Astrocyte of the hippocampus (primary cell): Measurements from ENCODE around the gene HPF1.
"Not testable (repeated sequence)": the region's sequence is repeated elsewhere in the genome, so short reads cannot be mapped to it uniquely, and the experiment has no call there.

Source experiments
- DNase-seq: peaks from one replicate; pipeline ENCODE4 v3.0.0; 2011; ENCODE audit warnings: low read depth, low spot score

Gene HPF1

DNA sequence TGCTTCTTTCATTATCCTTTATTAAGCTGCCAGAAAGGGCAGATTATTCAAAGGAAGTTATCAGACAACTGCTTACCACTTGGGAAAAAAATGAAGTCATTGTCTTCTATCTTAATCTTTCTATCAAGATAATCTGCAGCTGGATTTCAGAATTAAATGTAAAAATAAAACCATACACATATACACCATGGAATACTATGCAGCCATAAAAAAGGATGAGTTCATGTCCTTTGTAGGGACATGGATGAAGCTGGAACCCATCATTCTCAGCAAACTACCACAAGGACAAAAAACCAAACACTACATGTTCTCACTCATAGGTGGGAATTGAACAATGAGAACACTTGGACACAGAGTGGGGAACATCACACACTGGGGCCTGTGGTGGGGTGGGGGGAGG is 19.1 kb downstream of the HPF1 start:
- not testable (repeated sequence) for DNase-seq

DNA sequence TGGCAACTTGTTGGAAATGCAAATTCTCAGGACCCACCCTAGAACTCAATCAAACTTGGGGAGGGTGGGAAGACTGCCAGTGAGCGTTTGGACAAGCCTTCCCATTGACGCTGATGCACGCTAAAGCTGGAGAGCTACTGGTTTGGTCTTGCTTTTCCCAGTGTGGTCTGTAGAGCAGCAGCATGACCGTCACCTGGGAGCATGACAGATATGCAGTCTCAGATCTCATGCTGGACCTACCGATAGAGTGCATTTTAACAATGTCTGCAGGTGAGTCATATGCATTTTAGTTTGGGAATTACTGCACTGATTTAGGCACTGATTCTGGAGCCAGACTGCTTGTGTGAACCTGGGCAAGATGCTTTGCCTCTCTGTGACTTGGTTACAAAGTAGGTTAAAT is 27.2 kb downstream of the HPF1 start:
- no peak for DNase-seq

DNA sequence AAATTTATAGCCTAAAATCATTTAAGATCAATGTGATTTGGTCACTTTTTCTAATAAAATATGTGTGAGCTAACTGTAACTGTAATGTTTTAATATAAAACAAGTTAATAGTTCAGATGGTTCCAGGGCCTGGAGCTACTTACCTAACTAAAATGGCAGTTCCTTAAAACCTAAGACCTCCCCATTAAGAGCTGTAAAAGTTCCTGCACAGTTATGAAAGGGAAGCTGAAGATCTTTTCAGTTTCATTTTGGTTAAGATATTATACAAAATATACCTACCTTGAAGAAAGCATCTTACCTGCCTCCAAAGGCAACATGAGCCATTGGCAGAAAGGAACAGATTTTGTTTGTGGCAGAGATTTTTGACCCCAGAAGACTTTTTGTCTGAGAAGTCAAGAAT is 30.1 kb downstream of the HPF1 start:
- no peak for DNase-seq

DNA sequence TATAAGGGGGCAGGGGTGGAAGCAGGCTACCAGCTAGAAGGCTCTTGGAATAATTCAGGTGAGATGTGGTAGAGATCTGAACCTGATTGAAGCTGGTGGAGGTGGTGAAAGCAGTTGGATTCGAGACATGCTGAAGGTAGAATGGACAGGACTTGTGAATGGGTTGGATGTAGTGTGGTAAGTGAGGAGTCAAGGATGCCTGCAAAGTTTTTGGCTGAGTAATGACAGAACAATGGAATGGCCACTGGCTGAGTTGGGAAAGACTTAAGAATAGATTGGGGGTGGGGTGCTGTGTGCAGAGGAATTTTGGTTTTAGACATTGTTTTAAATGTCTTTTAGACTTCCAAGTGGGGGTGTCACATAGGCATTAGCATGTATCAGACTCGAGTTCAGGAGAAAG is 33.5 kb downstream of the HPF1 start:
- peak; percentile 52 for DNase-seq

DNA sequence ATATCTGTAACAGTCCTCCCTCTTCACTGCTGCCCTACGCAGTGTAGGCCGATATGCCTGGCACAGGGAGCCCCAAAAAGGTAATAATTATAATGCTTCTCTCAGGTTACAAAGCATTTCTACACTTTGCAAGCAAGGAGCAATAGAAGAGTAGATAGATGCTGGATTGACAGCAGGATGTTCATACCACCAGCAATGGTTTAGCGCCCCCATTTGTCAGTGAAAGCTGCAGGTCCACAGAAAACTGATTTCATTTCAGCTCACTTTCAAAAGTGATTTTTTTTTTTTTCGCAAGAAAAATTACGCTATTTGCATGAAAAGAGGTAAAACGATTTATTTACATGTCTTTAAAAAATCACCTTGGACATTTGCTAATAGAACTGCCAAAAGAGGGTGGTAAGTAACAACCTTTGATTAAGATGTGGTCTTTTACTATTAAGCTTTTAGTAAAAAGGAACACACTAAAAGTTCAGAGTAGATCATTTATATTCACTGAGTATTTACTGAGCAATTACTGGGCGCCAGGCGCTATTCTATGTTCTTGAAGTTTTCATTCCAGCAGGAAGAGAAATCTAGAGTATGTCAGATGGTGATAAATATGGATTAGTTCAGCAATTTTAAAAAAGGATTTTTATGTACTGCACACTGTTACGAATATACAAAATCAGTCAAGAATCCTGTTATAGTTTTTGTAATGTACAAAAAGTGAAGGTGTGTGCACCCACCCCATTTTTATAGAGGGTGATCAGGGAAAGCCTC is 34.4 kb downstream of the HPF1 start:
- DNase-seq: no peak

DNA sequence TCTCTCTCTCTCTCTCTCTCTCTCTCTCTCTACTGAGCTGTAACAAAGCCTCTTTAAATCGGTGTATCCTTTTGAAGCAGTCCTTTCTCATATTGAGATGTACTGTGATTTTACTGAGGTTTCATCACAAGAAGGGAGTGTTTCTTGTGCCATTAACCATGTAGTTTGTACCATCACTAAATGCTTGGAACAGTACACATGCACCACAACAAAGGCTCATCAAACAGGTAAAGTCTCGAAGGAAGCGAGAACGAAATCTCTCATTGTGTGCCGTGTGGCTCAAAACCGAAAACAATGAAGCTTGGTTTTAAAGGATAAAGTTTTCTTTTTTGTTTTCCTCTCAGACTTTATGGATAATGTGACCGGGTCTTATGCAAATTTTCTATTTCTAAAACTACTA is 37.2 kb downstream of the HPF1 start:
- DNase-seq: no peak

DNA sequence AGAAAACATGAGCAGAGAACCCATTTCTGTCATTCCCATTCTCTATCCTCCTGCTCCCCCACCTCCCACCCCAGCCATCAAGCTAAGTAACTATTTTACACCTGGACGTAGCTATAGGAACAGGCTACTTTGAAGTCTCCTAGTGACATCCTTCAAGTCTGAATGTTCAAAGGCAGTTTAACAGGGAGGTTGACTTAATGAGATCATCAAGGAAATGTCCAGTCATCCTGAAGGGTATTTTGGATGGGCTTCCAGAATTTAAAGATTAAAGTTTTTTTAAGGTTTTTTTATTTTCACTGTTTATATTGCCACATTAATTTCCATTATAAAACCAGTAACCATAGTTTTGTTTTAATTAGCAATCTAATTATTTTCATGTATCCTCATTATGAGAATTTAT is 41.1 kb downstream of the HPF1 start:
- DNase-seq: peak; percentile 66

DNA sequence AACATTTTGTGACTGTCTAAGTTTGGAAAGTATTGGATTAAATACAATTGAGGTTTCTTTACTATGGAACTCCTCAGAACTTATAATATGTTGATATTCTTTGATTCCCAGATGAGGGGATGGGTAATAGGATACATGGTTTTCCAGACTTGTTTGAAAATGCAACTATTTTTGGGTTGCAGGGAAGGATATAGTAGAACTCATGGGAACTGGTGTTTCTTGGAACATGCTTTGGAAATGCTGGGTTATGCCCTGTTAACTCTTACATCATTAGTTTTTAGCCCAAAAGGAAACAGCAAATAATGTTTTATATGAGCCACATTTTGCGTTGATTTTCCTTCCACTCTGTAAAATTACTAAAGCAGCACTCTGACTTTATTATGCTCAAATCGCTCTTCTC is 41.9 kb downstream of the HPF1 start:
- DNase-seq: no peak

DNA sequence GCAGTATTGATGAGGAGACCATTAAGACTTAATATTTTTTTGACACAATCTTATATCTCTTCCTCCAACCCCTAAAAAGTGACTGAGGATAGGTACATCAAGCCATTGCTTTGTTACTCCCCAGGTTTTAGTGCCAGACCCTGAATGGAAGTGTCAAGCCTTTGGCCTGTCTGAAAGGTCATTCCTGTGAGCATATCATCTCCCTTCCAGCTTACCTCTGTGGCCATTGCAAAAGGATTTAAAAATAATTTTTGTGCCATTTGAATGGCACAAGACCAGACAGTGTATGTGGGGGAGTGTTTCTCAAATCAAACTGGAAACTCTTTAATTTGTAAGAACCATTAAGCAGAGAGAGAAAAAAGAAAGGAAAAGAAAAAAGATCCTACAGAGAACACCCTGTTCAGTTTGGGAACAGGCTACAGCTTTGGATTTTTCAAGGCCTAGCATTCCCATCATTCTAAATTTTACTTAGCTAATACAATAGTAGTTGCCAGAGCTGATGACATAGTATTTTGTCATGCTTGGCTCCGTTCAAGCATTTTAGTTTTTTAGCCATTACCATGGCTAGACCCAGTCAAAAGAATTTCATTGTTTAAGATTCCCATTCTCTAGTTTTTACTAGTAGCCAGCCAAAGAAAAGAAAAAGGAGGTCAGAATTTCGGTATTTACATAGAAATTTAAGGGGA is 49.6 kb downstream of the HPF1 start:
- peak; percentile 62 for DNase-seq

DNA sequence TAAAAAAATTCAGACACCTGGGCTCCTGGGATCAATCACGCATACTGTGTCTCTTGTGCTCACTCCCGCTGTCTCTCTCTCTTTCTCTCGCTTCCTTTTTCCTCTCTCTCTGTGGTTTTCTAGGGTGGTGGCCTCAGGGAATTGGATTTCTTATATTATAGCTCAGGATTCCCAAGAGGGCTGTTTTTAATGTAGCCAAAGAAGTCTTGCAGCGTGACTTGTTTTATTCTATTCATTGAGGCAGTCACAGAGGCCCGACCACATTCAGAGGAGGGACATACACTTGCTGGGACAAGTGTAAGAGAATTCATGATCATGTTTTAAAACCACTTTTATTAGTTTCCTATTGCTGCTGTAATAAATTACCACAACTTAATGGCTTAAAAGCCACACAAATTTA is 59.4 kb downstream of the HPF1 start:
- no peak for DNase-seq

DNA sequence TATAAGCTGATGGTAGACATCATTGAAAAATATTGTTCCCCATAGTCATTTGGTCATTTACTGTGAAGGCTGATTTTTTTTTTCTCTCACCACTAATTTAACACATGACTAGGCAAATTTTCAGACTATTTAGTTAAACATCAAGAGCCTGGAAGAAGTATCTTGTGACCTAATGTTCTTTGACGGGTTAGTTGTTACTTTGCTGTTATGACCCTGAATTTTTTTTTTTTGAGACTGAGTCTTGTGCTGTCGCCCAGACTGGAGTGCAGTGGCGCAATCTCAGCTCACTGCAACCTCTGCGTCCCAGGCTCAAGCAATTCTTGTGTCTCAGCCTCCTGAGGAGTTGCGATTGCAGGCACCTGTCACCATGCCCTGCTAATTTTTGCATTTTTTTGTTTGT is 67.0 kb downstream of the HPF1 start:
- no peak for DNase-seq

DNA sequence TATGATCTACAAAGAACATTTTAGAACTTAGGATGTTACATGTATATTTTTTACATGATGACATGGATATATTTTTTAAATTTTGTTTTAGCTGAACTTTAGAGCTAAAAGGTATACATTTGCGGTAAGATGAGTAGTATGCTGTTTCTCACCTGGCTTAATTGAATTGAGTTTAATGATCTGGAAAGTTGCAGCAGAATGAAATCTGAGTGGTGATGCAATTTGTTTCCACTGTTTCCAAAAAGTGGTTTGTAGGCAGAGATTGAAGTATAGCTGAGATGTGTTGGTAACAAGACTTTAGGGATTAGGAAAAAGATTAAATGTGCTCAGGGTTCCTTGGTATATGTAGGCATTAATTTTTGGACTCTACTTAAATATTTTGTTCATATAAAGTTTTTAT is 68.1 kb downstream of the HPF1 start:
- DNase-seq: no peak

DNA sequence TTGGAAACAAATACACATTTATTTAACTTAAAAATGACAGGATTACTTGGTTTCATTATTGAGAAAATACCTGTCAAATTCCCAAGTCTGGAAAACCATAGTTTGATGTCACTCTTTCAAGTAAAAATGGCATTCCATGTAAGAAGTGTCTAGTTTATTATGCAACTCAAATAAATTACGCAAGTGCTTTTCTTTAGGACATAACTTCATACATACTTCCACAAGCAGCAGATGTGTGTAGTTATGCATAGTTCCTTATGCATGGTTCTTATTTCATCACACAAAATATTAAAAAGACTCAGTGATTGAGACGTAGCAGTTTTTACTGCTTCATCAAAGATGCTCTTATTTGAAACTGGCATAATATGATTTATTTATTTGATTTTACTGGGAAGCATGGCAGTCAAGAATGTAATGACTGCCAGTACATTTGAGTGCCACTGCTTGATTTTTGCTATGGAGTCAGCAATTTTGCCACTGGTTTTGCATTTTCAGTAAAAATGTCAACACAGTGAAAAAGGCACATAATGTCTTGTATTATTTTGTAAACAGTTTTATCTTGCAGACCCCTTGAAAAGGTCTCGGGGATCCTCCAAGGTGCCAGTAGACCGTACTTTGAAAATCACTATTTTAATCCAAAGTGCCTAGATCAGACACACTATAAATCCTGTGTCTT is 75.2 kb downstream of the HPF1 start:
- no peak for DNase-seq
